ENCODE measurements around the gene LRRC74B.
A peak's percentile ranks its signal among the peaks of the same experiment; 100 is the strongest.
"Not testable (repeated sequence)": the region's sequence is repeated elsewhere in the genome, so short reads cannot be mapped to it uniquely, and the experiment has no call there.

The LRRC74B gene, protein sequence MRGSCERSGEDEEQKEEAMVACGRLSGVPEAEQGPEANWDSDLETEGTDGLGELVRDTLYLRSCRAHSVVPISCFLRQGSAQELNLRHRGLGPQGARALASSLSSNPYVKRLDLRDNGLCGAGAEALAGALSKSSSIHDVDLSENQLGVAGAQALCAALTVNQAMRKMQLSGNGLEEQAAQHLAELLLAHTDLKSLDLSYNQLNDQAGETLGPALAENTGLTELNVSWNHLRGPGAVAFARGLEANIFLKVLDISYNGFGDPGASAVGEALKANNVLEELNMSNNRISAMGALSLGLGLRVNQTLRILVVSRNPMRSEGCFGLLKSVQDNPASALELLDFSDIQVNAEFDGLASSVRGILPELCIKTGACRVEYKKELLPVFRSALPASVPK

DNA sequence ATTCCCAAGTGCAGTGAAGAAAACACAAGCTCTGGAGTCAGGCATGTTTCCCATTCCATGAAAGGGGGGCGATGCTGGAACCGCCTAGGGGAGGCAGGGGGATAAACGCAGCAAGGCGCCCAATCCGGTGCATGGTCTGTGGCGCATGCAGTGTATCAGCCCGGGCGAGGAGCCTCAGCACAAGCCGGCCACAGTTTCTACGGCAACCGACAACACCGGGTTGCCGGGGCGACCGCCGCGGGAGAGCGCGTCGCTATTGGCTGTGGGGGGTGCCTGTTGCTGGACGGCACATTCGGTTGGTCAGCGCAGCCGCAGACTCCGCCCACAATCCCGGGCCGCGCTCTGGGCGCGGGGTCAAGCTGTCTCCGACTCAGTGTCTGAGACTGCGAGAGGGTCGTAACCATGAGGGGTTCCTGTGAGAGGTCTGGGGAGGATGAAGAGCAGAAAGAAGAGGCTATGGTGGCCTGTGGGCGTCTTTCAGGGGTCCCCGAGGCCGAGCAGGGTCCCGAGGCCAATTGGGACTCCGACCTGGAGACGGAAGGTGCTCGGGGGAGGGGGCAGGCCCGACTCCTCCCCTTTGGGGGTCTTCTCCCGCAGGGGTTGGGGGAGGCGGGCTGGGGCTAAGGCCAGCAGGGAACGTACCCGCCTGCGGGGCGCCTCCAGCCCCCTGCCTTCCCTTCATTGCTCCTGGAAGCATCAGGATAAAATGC lies at the start of gene LRRC74B:
Gene LRRC74B, plus strand, starts transcription at position 362 of the 710 bp plus-strand sequence. Its CDS starts 41 bp downstream, at position 403.
- peak; percentile 84 to 99 (median 92) for DNase-seq
- intact Hi-C loops (cut with DNase I): no loop called here

GRCh38 chr22:20996031-20996410 lies 49.7 kb upstream of the LRRC74B start:
- intact Hi-C loops (cut with DNase I): no loop called here

GRCh38 chr22:20996598-20997535 lies 48.9 kb upstream of the LRRC74B start:
- peak in 1 of 10 donors; percentile 82 for DNase-seq
- intact Hi-C loops (cut with DNase I): no loop called here

More at GRCh38 chr22:20996031-20996410, 49.7 kb upstream of the LRRC74B start:
- peak in 1 of 10 donors; percentile 73 for DNase-seq

- intact Hi-C loops (cut with DNase I): no loop called here
- peak in 1 of 10 donors; percentile 70 for DNase-seq
These were observed 48.0 kb upstream of the LRRC74B start for GRCh38 chr22:20997536-20998257.

- DNase-seq: peak in 1 of 10 donors; percentile 79
- intact Hi-C loops (cut with DNase I): no loop called here
These were observed 47.1 kb upstream of the LRRC74B start for GRCh38 chr22:20998411-20999336.

DNA sequence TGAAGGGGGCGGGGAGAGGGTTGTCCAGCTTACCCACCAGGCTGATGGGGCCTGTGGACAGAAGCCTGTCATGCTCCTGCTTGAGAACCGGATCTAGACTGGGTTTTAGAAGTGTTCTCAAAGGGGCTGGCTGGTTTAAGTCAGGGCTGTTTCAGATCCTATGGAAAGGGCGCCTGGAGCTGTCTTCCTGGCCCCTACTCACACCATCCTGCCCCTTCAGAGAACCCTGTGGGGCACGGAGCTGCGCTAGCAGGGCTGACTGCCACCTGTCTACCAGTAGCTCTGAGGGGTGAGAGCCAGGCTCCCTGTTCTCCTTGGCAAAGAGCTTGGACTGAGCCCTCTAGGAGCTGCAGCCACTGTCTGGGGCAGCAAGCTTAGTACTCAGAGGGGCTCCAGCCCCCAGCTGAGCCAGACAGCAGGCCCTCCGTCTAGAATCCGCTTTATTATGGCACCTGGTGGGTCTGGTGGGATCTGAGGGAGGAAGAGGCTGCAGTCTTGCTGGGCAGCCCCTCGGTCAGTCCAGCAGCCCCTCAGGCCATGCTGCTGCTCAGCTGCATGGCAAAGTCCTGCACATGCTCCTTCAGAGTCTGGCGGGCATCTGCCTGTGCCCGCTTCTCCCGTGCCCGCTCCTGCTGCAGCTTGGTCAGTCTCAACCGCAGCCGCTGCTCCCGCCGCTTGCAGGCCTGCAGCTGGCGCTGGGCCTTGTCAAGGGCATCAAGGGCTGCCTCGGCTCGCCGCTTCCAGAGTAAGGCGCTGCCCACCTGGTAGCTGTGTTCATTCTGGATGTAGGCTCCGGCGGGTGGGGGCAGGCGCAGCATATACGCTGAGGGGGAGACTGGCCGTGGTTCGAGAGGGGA lies 46.2 kb upstream of the LRRC74B start:
- DNase-seq: peak in 1 of 10 donors; percentile 83
- intact Hi-C loops (cut with DNase I): loop anchor here (5.0 kb wide), 1 partner anchor 142 kb away; the partner anchor contains the start of genes PI4KA and SNAP29

GRCh38 chr22:21000207-21000986 lies 45.3 kb upstream of the LRRC74B start:
- DNase-seq: no peak
- intact Hi-C loops (cut with DNase I): loop anchor here (5.0 kb wide), 1 partner anchor 143 kb away; the partner anchor contains the start of genes PI4KA and SNAP29

GRCh38 chr22:21000987-21001600 lies 44.7 kb upstream of the LRRC74B start:
- DNase-seq: peak in 2 of 10 donors; percentile 25 to 89

GRCh38 chr22:21001601-21002325 lies 44.0 kb upstream of the LRRC74B start, which contains the start of gene THAP7:
Gene THAP7, minus strand, starts transcription at chr22:21002118. Its CDS starts 207 bp downstream, at chr22:21001911.
- intact Hi-C loops (cut with DNase I): loop anchor here (5.0 kb wide), 1 partner anchor 144 kb away; the partner anchor contains the start of genes PI4KA and SNAP29
- DNase-seq: peak; percentile 94 to 99 (median 97)

More at GRCh38 chr22:21000987-21001600, 44.7 kb upstream of the LRRC74B start:
- intact Hi-C loops (cut with DNase I): loop anchor here (5.0 kb wide), 1 partner anchor 144 kb away; the partner anchor contains the start of genes PI4KA and SNAP29

- DNase-seq: no peak
- intact Hi-C loops (cut with DNase I): loop anchor here (5.0 kb wide), 1 partner anchor 146 kb away; the partner anchor contains the start of genes PI4KA and SNAP29
These were observed 42.0 kb upstream of the LRRC74B start for GRCh38 chr22:21003782-21004181.

GRCh38 chr22:21009208-21009607 lies 36.5 kb upstream of the LRRC74B start:
- intact Hi-C loops (cut with DNase I); DNase-seq: not testable (repeated sequence)

- intact Hi-C loops (cut with DNase I): no loop called here
- peak in 1 of 10 donors; percentile 45 for DNase-seq
These were observed 35.9 kb upstream of the LRRC74B start for GRCh38 chr22:21009638-21010425.

DNA sequence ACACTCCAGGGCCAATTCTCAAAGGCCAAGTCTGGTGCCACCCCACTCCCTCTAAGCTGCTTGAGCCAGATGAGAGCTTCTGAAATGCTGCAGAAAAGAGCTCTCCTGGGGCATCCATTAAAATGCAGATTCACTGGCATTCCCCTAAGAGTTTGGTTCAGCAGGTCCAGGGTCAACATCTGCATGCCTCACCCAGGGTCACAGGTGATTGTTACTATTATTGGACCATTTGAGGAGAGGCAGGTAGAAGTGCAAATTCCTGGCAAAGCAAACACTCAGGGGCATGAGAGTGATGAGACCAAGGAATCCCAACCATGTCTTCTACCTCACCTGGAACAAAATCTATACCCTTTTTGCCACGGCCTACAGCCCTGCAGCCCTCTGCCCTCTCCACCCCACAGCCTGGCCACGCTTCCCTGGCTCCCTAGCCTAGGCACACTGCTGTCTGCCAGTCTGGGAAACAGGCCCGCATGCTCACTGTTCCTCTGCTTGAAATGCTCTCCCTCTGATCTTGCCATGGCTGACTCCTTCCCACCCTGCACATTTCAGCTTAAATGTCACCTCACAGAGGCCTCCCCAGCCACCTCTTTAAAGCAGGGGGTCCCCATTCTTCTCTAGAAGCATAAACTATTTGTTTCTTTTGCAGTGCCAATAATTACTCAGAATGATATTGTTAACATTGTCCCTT lies 35.2 kb upstream of the LRRC74B start:
- intact Hi-C loops (cut with DNase I): no loop called here
- DNase-seq: peak in 1 of 10 donors; percentile 36

All from posterior cingulate gyrus (tissue), 11 donors.